Thoracic aorta (tissue), 2 donors: ENCODE data around the gene DOC2A. TPM values are rescaled to one million over a fixed set of nuclear protein-coding genes. Genes with fewer than 3 reads are reported as not detected.
"Not testable (repeated sequence)": the region's sequence is repeated elsewhere in the genome, so short reads cannot be mapped to it uniquely, and the experiment has no call there.

Experiments
- ATAC-seq: fragments of 150-250 bp; one replicate; pipeline ENCODE4 v1.8.0; 2017; ENCODE audit warnings: low read depth; ENCODE audit not compliant: insufficient number of reproducible peaks, low FRiP score
- DNase-seq: peaks from one replicate; pipeline ENCODE4 v3.0.0-alpha.2; 2020; ENCODE audit warnings: low spot score
- H3K27ac ChIP-seq, 2 donors: fragments of 200-600 bp; sonication (generic); 1 replicate in 1 of 2; 2 replicates in 1 of 2; pipeline ENCODE4 v1.5.1; 2016; ENCODE audit warnings: mild to moderate bottlenecking in 2 of 2, moderate library complexity in 2 of 2
- H3K27me3 ChIP-seq: fragments of 200-600 bp; sonication (generic); replicated peaks from 2 replicates; pipeline ENCODE4 v1.6.0; 2016; ENCODE audit warnings: mild to moderate bottlenecking; ENCODE audit not compliant: insufficient read depth
- H3K36me3 ChIP-seq: fragments of 200-600 bp; sonication (generic); one replicate; pipeline ENCODE4 v1.5.1; 2016
- H3K4me1 ChIP-seq, 2 donors: fragments of 200-600 bp; sonication (generic); 1 replicate in 1 of 2; 2 replicates in 1 of 2; pipeline versions ENCODE4 v1.5.1 to v1.6.0; 2016; ENCODE audit warnings: low read depth in 2 of 2, mild to moderate bottlenecking in 1 of 2; ENCODE audit not compliant: control insufficient read depth in 1 of 2
- H3K4me3 ChIP-seq: fragments of 200-600 bp; sonication (generic); 2 replicates; pipeline ENCODE4 v1.5.1; 2016; ENCODE audit warnings: mild to moderate bottlenecking
- H3K9me3 ChIP-seq: fragments of 200-600 bp; sonication (generic); 2 replicates; pipeline ENCODE4 v1.5.1; 2016
- total RNA-seq, 2 donors: library from RNA; depleted of rRNA; stranded (reverse); fragments of >200 nt; gene quantifications; one replicate each; pipeline versions ENCODE4 v1.1.0 to v1.2.3, GENCODE V29; 2016
- TF ChIP-seq, protein P1 (sequence below): fragments of 200-600 bp; sonication (generic); IDR thresholded peaks from one replicate; pipeline ENCODE4 v1.5.1; 2019; ENCODE audit warnings: antibody characterized with exemption

Gene DOC2A
- total RNA-seq, 2 donors from 2014 or later: 0.56 TPM; not detected in 1

- TF ChIP-seq, protein P1, sequence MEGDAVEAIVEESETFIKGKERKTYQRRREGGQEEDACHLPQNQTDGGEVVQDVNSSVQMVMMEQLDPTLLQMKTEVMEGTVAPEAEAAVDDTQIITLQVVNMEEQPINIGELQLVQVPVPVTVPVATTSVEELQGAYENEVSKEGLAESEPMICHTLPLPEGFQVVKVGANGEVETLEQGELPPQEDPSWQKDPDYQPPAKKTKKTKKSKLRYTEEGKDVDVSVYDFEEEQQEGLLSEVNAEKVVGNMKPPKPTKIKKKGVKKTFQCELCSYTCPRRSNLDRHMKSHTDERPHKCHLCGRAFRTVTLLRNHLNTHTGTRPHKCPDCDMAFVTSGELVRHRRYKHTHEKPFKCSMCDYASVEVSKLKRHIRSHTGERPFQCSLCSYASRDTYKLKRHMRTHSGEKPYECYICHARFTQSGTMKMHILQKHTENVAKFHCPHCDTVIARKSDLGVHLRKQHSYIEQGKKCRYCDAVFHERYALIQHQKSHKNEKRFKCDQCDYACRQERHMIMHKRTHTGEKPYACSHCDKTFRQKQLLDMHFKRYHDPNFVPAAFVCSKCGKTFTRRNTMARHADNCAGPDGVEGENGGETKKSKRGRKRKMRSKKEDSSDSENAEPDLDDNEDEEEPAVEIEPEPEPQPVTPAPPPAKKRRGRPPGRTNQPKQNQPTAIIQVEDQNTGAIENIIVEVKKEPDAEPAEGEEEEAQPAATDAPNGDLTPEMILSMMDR: peak; percentile 31
- Histone ChIP-seq H3K36me3 (no peaks in the 10 kb centered on the region), H3K9me3 (no peaks in the 10 kb centered on the region), H3K27me3 (no peaks in the 10 kb centered on the region), H3K4me3 (no peak overlapping the region), H3K4me1 (no peaks in the 10 kb centered on the region), H3K27ac (no peak overlapping the region)
- ATAC-seq (no peak), DNase-seq (no peak)
These were observed 31.0 kb upstream of the DOC2A start for GRCh38 chr16:30041841-30042240.

DNA sequence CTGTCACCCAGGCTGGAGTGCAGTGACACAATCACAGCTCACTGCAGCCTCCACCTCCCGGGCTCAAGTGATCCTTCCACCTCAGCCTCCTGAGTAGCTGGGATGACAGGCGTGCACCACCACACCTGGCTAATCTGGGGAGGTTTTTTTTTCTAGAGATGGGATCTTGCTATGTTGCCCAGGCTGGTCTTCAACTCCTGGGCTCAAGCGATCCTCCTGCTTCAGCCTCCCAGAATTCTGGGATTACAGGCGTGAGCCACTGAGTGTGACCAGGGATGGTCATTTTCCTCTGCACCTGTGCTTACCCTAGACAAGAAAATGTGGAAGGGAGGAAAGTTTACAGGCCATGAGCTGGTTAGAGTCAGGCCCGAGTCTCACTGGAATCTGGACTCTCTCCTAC, 29.9 kb upstream of the DOC2A start:
- DNase-seq, ATAC-seq, H3K4me3 ChIP-seq, H3K9me3 ChIP-seq, H3K27ac ChIP-seq, H3K4me1 ChIP-seq, H3K36me3 ChIP-seq, H3K27me3 ChIP-seq: not testable (repeated sequence)

- Histone ChIP-seq H3K27ac (no peak overlapping the region), H3K27me3 (no peaks in the 10 kb centered on the region), H3K4me1 (no peaks in the 10 kb centered on the region), H3K36me3 (no peaks in the 10 kb centered on the region), H3K4me3 (no peak overlapping the region), H3K9me3 (no peaks in the 10 kb centered on the region)
- TF ChIP-seq, protein P1: no peak
- ATAC-seq (no peak), DNase-seq (no peak)
These were observed 29.4 kb upstream of the DOC2A start for GRCh38 chr16:30040221-30040620.

GRCh38 chr16:30033270-30033669, 22.4 kb upstream of the DOC2A start:
- no peaks in the 10 kb centered on the region for H3K9me3 ChIP-seq
- H3K4me3 ChIP-seq: no peak overlapping the region
- H3K27me3 ChIP-seq: peaks cover 19% of the 10 kb centered on the region
- ATAC-seq: no peak
- no peak overlapping the region for H3K27ac ChIP-seq
- no peak for DNase-seq
- peaks cover 2 to 8% of the 10 kb centered on the region in 2 donors for H3K4me1 ChIP-seq
- TF ChIP-seq, protein P1: no peak
- H3K36me3 ChIP-seq: no peaks in the 10 kb centered on the region

DNA sequence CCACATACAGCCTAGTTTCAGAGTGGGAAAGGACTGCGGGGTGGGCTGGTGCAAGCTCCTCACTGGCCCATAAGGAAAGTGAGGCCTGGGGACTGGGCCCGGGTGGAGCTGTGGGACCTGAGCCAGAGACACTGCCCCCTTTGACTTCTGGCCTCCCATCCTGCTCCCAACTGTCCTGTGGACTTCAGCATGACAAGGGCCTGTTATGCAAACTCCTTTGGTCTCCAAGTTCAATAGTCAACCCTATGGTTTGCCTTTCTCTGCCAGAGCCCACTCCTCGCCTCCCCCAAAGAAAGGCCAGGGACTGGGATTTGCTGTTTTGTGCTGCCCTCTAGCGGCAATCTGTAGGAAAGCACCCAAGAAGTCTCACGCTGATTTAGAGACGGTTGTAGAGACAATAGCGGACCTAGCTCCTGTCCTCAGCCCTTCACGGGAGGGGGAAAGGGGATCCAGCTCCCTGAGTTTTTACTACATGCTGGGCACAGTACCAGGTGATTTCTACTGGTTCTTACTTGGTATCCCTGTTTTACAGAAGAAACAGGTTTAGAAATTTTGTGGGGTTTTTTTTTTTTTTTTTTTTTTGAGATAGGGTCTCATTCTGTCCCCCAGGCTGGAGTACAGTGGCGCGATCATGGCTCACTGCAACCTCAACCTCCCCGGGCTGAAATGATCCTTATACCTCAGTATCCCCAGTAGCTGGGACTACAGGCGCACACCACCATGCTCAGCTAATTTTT, 21.4 kb upstream of the DOC2A start:
- Histone ChIP-seq H3K27ac (no peak overlapping the region), H3K9me3 (no peaks in the 10 kb centered on the region), H3K4me3 (no peak overlapping the region), H3K27me3 (peaks cover 19% of the 10 kb centered on the region), H3K4me1 (peaks cover 2 to 8% of the 10 kb centered on the region in 2 donors), H3K36me3 (no peaks in the 10 kb centered on the region)
- ATAC-seq (no peak), DNase-seq (no peak)
- TF ChIP-seq, protein P1: peak; percentile 66

GRCh38 chr16:30031477-30031918, 20.7 kb upstream of the DOC2A start:
- H3K4me3 ChIP-seq: no peak overlapping the region
- TF ChIP-seq, protein P1: no peak
- H3K27me3 ChIP-seq: peaks cover 19% of the 10 kb centered on the region

More at GRCh38 chr16:30031477-30031918, 20.7 kb upstream of the DOC2A start:
- Histone ChIP-seq H3K4me1 (peaks cover 2 to 8% of the 10 kb centered on the region in 2 donors), H3K9me3 (no peaks in the 10 kb centered on the region), H3K36me3 (no peaks in the 10 kb centered on the region), H3K27ac (no peak overlapping the region)
- ATAC-seq (no peak), DNase-seq (no peak)
